Measurements from ENCODE around the gene EP400.

The EP400 gene

DNA sequence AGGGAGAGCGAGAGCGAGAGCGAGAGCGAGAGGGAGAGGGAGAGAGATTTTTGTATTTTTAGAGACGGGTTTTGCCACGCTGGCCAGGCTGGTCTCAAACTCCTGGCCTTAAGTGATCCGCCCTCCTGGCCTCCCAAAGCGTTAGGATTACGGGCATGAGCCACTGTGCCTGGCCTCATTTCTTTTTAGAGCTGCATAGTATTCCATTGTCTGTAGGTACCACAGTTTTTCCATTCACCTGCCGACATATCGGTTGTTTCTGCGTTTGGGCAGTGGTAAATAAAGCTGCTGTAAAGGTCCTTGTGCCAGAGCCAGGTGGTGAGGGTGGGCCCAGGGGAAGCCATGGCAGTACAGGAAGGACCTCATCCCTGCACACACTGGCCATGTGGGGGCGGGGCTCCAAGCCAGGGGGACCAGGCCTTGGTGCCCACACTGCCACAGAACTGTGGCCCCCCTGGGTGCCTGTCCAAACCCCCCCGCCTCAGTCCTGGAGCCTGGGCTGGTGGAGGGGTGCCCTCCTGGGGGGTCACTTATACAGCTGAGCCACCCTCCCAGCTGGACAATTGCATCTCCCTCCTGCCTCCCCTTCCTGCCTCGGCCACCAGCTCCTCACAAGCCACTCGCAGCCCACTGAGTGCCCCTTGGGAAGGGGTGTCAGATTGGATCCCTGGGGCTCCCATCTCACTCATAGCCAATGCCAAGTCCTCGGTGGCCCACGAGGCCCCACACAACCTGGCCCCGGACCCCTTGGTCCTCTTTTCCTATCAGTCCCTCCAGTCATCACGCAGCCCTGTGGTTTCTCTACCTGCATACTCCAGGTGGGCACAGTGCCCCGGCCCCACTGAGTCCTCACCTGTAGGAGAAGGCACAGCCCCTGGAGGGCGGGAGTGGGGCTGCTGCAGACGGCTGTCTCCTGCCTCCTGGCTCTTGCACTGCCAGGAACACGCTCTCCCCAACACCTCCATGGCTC lies 22.3 kb upstream of the EP400 start:
- no peak for DNase-seq

DNA sequence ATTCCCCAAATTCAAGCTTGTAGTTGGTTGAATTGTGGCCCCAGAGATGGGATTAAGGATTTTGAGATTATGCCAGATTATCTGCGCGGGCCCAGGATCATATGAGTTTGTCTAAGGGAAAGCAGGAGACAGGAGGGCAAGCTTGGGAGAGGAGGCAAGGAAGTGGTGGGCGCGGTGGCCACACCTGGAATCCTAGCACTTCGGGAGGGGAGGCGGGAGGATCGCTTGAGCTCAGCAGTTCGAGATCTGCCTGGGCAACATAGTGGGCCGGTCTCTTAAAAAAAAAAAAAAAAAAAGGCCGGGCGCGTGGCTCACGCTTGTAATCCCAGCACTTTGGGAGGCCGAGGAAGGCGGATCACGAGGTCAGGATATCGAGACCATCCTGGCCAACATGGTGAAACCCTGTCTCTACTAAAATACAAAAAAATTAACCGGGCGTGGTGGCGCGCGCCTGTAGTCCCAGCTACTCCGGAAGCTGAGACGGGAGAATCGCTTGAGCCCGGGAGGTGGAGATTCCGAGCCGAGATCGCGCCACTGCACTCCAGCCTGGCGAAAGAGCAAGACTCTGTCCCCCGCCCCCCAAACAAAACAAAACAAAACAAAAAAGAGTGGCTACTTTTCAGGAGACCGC lies 21.5 kb upstream of the EP400 start:
- DNase-seq, result no peak

DNA sequence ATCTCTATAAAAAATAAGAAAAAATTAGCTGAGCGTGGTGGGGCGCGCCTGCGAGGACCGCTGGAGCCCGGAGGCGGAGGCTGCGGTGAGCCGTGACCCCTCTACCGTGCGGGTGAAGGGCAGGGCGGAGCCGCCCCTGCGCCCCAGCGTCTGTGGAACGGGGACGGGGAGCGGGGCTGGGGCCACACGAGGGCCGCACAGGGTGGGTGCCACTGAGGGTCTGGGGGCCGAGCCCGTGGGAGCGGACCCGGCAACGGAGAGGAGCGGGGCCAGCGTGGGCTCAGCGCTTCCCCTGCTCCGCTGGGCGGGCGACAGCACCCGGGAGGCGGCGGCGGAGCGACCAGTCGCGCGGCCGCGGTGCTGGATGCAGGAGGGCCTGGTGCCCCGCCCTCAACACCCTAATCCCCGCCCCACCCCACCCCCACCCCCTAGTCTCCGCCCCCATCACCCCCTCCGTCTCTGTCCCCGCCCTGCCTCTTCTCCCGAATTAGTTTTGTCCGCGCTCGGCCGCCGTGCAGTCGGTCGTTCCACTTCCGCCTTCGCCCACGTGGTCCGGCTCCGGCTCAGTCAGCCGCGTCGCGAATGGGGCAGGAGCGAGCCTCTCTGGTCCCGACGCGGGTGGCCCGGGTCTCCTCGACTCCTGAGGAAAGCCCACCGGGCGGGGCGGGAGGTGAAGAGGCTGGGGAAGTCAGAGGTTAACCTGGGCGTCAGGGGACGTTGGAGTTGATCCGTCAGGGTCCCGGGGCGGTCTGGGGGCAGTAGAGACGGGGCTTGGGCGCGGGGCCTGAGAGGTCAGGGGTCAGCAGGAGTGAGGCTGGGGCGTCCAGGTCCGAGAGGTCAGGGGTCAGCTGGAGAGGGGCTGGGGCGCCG lies 20.8 kb upstream of the EP400 start, which contains the start of gene PUS1:
Gene PUS1 (plus strand): TSS at position 566 of the 870 bp plus-strand sequence. CDS start 447 bp downstream, outside the sequence.
- DNase-seq, result peak; percentile 87

DNA sequence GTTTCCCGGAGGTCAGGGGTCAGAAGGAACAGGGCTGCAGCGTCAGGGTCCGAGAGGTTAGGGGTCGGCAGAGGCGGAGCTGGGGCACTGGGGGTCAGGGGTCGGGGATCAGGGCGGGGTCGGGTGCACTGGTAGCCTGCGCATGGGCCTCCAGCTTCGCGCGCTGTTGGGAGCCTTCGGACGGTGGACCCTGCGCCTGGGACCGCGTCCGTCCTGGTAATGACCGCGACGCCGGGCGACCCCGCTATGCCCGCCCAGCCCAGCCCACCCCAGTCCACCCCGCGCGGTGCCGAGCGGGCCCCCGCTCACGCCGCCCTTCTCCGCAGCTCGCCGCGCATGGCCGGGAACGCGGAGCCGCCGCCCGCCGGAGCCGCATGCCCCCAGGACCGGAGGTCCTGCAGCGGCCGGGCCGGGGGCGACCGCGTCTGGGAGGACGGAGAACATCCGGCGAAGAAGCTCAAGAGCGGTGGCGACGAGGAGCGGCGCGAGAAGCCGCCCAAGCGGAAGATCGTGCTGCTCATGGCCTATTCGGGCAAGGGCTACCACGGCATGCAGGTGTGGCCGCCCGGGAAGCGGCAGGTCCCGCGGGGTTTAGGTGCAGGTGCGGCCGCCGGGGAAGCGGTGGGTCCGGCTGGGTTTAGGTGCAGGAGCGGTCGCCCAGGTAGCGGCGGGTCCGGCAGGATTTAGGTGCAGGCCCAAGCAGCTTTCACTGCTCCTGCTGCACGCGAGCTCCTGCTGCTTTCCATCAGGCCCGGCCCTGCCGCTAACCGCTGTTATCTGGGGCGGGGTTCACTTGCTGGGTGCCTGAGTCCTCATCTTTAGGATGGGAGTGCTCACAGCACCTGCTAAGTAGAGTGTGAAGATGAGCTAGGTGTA lies 19.9 kb upstream of the EP400 start:
- DNase-seq, result peak; percentile 14

DNA sequence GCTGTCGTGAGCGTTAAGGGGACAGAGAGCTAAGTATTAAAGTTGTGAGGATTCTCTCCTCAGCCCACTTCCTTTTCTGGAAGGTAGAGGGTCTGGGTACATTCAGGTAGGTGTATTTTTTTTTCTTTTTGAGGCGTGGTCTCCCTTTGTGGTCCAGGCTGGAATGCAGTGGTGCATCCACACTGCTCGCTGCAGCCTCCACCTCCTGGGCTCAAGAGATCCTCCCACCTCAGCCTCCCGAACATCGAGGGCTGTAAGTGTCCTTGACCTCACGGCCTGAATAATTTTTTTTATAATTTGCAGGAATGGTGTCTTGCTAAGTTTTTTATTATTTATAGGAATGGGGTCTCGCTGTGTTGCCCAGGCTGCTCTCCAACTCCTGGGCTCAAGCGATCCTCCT lies 19.2 kb upstream of the EP400 start:
- no peak for DNase-seq

DNA sequence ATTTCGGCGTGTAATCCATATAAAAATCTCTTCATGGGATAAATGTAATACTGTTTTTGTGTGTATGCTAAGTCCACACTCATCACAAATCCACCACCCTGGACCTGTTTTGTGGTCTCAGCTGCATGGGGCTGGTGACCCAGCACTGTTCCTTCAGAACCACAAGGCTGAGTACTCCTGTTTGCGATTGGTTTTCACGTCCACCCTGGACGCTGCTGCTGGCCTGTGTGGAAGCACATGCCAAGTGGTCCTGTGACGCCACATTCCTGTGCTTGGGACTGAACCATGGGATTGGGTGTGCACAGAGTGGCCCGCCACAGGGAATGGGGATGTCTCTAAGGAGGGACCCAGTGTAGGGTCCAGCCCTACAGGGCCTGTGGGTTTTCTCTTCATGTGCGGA lies 16.4 kb upstream of the EP400 start:
- no peak for DNase-seq

DNA sequence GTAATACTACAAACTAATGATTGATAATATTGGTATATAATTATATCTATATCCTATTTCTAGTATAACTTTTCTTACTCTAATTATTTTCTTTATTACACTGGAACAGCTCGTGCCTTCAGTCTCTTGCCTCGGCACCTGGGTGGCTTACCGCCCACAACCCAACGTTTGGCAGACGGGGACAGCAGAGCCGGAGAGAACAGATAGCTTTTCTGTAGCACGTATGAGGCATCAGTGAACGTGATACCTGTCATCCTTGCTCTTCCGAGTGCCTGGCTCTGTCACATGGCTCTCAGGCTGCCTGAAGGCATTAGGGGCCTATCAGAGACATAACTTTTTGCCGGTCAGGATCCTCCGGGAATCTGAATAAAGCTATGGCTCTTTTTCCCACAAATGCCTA lies 15.2 kb upstream of the EP400 start:
- DNase-seq, result no peak

DNA sequence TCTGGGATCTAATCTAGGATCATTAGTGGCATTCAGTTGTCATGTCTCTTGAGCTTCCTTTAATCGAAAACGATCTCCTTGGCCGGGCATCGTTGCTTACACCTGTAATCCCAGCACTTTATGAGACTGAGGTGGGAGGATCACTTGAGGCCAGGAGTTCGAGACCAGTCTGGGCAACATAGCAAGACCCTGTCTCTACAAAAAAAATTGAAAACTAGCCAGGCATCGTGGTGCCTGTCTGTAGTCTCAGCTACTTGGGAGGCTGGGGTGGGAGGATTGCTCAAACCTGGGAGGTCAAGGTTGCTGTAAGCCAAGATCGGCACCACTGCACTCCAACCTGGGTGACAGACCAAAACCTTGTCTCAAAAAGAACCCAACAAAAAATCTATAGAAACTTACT lies 11.7 kb upstream of the EP400 start:
- DNase-seq, result no peak

DNA sequence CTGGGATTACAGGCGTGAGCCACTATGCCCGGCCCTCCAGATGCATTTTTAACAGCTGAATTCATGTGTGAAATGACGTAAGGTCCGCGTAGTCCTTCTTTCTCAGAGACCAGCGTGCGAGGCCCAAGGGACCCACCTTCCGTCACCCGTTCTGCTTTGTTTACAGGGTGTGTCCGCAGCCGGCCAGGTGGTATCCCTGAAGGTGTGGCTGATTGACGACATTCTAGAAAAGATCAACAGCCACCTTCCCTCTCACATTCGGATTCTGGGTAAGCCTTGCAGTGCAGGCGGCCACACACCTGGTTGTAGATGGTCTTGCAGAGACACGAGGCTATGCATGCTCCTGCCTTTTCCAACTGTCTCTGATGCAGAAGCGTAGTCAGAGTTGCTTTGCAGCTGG lies 10.7 kb upstream of the EP400 start:
- no peak for DNase-seq

DNA sequence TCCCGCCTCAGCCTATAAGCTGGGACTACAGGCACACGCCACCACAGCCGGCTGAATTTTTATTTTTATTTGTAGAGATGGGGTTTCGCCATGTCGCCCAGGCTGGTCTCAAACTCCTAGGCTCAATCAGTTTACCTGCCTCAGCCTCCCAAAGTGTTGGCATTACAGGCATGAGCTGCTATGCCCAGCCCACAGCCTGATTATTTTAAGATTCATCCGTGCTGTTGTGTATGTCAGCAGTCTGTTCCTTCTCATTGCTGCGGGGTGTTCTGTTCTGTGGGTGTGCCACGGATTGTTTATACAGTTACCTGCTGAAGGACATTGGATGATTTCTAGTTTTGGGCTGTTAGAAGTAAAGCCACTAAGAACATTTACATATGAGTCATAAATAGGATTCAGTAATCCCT lies 9.6 kb upstream of the EP400 start:
- no peak for DNase-seq

DNA sequence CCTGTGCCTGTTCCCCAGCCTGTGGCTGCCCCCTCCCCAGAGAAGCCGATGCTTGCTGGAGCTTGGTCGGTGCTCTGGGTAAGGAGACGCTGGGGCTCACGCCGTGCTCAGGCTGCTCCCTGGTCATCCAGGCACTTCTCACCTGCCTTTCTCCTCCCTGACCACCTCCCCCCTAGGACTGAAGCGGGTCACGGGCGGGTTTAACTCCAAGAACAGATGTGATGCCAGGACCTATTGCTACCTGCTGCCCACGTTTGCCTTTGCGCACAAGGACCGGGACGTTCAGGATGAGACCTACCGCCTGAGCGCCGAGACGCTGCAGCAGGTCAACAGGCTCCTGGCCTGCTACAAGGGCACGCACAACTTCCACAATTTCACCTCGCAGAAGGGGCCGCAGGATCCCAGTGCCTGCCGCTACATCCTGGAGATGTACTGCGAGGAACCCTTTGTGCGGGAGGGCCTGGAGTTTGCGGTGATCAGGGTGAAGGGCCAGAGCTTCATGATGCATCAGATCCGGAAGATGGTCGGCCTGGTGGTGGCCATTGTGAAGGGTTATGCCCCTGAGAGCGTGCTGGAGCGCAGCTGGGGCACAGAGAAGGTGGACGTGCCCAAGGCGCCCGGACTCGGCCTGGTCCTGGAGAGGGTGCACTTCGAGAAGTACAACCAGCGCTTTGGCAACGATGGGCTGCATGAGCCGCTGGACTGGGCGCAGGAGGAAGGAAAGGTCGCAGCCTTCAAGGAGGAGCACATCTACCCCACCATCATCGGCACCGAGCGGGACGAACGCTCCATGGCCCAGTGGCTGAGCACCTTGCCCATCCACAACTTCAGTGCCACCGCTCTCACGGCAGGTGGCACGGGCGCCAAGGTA lies 8.4 kb upstream of the EP400 start:
- no peak for DNase-seq

DNA sequence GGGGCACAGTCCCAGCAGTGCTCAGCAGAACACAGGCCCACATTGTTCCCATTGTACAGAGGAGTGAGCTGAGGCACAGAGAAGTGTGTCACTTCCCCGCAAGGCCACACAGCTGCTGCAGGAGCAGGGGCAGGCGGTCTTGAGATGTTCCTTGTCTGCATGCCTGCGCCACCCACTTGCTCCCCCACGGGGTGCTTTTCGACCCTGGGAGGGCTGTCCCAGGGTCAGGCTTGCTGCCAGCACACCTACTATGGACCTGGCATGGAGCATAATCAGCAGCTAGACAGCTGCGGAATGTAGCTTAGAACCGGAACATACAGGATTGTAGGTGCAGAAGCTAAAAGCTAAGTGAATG lies 7.8 kb upstream of the EP400 start:
- DNase-seq, result no peak

DNA sequence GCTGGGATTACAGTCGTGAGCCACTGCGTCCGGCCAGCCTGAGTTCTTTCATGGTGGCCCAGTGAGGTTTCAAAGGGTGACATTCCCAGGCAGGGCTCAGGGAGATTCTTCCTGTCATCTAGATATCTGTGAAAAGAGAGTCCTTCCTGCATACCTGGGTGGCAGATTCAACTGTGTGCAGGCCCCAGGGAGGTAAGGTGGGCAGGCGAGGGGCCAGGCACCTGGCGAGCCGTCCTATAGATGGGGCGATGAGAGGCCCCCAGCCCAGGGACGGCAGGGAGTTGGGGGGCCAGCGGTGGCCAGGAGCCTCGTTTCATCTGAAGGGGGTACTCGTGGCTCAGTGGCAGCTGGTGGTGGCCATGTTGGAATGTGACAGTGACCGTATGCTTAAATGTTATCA lies 7.1 kb upstream of the EP400 start:
- no peak for DNase-seq

DNA sequence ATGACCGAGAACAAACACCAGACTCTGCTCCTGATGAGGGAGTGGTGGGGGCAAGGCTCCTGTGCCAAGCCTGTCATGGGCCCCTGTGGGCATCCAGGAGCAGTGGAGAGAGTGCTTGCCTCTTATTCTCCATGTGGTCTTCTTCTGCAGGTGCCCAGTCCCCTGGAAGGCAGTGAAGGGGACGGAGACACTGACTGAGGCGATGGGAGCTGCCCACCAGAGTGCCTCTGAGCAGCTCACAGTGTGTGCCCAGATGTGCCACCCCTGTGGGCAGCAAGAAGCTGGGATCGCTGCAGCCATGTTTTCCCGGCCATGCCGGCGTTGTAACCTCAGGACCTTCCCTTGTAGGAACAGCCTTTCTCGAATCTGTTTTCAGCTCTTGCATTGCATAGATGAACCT lies 6.4 kb upstream of the EP400 start:
- DNase-seq, result no peak

DNA sequence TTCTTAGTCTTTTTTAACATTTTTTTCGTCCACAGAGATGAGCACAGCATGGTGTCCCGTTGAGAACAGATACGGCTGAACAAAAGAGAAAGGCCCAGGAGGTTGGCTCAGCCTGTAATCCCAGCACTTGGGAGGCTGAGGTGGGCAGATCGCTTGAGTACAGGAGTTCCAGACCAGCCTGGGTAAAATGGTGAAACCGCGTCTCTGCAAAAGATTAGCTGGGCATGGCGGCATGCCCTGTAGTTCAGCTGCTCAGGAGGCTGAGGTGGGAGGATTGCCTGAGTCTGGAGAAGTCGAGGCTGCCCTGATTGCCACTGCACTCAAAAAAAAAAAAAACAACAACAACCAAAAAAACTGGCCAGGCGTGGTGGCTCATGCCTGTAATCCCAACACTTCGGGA lies 5.9 kb upstream of the EP400 start:
- DNase-seq, result no peak

DNA sequence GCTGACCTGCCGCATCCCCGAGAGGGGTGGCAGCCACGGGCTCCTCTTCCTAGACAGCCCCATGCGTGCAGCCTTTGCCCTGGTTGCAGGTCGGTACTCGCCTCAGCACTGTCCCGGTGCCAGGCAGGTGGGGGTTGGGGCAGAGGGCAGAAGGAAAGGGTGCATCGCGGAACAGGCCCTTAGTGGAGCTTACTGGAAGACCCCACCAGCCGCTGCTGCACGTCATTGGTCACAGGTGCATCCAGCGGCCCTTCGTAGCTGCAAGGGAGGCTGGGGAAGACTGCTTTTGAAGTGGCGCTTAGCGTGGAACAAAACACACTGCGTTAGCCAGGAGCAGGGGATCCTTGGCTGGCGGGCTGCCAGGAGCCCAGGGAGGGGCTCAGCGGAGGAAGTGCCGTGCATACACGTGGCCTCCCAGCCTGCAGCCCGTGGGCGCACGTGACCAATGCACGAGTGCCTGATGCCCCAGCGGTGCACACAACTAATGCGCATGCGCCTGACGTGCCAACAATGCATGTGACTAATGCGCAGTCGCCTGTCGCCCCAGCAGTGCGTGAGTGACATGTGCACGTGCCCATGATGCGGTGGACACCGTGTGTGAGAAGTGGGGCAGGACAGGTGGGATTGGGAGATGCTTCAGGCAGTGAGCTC lies 5.0 kb upstream of the EP400 start:
- no peak for DNase-seq

DNA sequence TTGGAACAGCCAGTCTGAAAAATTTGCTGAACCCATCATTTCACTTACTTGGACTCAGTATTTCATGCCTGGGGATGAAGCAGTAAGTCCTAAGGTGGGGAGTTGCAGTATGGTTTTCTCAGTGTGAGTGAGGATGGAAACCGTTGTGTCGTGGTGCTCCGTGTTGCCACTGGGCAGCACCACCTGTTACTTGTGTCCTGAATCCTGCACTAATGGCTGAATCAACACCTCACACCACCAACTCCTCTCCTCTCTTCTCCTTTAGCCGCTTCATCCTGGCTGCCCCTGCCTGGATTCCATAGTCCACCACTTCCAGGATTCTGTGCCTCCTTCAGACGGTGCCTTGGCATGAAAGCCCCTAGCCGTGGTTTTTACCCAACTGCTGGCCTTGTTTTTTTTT lies 3.0 kb upstream of the EP400 start:
- no peak for DNase-seq

DNA sequence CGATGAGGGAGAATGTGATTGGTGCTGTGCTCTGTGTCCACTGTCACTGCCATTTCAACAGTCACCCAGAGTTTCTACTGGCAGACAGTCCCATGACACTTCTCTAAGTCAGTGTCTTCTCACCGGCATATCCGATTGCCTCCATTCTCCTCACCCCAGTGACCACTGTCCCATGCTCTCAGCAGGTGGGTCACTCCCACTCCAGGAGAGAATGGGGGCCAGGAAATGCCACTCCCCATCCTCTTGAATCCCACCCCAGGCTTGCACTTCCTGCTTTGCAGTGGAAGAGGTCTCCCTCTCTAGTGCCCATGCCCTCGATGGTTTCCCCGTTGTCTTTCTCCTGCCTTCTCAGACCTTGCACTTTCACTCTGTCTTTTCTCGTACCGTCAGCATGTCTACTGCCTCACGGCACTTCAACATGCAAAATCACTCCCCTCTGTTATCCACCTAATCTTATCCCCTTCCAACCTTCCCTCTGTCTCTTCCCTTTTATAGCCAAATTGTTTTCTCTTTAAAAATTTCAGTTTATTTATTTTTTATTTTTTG lies 2.2 kb upstream of the EP400 start:
- DNase-seq, result no peak

DNA sequence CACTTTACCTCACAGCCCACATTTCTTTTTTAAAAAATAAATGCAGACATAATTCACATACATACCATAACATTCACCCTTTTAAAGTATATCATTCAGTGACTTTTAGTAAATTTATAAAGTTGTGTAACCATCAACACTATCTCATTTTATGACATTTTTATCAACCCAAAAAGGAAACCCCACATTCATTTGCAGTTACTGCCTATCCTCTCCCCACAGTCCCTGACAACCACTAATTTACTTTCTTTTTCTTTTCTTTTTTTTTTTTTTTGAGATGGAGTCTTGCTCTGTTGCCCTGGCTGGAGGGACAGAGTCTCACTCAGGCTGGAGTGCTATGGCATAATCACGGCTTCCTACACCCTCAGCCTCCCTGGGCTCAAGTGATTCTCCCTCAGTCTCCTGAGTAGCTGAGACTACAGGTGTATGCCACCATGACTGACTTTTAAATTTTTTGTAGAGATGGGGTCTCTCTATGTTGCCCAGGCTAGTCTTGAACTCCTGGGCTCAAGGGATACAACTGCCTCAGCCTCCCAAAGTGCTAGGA lies 1.5 kb upstream of the EP400 start:
- no peak for DNase-seq

Measured in NCI-H2171 treated with DMSO at 0.1 percent for 48 hours (cell line).